KG1 (cell line): ENCODE data around the gene FOXO3.
"Not testable (repeated sequence)": the region's sequence is repeated elsewhere in the genome, so short reads cannot be mapped to it uniquely, and the experiment has no call there.

Experiments used
- DNase-seq: peaks from one replicate; lab custom pipeline; 2025; lab: John Stamatoyannopoulos, UW

Gene FOXO3

DNA sequence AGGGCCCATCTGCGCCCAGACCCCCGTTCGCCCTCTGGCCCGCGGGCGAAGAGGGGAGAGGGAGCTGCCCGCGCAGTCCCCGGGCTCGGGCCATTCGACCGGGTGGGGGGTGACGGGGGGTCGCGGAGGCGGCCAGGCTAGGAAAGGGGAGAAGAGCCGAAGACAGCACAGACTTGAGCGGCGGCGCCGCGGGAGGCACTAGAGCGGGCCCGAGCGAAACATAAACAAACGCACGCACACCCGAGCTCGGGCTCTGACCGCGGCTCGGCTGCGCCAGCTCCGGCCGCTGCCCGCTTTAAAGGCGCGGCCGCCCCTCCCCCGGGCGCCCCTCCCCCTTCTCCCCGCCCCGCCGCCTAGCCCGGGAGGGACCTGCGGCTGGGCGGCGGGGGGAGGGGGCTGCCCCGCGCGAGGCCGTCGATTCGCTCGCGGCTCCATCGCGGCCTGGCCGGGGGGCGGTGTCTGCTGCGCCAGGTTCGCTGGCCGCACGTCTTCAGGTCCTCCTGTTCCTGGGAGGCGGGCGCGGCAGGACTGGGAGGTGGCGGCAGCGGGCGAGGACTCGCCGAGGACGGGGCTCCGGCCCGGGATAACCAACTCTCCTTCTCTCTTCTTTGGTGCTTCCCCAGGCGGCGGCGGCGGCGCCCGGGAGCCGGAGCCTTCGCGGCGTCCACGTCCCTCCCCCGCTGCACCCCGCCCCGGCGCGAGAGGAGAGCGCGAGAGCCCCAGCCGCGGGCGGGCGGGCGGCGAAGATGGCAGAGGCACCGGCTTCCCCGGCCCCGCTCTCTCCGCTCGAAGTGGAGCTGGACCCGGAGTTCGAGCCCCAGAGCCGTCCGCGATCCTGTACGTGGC lies at the start of gene FOXO3:
TSS of gene FOXO3 (plus strand) at position 455 of the 846 bp plus-strand sequence. CDS start at position 747, 292 bp downstream.
- DNase-seq, result peak; percentile 27

DNA sequence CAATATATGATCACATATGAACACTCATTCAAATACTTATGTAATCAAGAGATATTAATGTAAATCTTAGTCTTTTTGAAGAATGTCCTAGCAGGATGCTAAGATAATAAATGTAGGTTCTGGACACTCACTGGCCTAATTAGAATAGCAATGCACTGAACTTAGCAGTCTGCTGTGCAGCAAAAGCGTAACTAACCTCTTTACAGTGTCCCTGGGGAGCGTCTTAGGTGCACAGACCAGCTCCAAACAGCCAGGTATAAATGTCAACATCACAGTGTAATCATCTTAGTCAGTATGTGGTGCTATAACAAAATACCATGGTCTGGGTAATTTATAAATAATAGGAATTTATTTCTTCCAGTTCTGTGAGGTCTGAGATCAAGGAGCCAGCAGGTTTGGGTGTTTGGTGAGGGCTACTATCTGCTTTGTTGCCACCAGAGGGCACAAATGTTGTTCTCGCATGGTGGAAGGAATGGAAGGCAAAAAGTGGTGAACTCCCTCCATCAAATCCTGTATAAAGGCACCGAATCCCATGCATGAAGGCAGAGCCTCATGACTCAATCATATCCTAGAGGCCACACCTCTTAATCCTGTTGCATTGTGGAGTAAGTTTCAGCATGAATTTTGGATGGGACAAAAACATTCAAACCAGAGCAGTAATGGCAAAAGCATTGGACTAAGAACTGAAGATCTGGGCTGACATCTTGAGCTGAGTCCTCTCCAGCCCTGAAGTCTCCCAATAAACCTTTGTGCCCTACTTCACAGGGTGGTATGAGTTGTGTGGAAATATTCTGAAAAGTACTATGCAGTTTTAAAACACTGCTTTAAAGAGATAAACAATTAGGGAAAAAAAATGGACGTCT lies 41.8 kb upstream of the FOXO3 start:
- DNase-seq, result no peak

- no peak for DNase-seq
Observed at GRCh38 chr6:108521616-108522107, 39.1 kb upstream of the FOXO3 start.

DNA sequence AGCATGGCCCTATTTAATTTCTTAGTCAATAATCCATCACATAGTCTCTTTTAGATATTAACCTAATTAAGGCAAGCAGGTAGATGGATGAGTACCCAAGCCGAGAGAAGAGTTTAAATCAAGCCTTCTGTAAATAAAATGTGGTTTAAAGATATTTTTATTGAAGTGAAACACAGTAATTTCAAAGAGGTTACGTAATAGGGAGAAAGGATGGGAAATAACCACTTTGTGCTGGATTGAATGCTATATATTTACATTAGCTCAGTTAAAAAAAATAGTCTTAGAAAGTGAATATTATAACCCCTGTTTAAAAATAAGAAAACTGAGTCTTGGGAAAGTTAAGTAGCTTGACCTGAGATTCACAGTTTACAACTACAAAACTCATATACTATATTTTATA lies 37.0 kb upstream of the FOXO3 start:
- no peak for DNase-seq

DNA sequence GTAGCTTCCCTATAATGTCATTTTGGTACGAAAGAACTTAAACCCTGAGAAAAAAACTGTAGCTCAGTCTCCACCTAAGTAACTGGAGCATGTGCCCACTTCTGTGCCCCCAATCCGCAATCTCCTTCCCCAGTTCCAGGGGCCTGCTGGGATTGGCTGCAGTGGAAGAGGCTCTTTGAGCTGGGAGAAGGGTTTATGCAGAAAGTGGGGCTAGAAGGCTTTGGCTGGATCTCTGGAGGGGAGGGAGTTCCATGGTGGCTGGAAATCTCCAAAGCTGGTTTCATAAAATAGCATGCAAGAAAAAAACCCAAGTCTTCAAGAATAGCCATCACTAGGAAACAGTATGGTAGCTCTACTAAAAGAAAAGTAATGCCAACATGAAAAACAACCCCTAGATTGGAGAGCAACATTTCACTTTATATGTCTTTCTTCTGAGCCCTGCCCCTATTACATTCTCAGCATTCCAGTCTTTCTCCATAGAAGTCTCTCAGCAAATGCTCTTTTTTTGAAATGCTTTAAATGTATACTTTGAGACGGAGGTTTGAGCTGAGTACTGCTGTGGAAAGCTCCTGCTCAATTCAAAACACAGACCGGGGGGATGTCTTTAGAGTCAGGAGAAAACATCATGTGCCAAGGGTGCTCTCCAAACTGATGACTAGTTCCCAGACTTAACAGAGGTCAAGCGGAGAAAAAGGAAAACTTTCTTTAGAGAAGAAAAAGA lies 36.0 kb upstream of the FOXO3 start:
- no peak for DNase-seq

DNA sequence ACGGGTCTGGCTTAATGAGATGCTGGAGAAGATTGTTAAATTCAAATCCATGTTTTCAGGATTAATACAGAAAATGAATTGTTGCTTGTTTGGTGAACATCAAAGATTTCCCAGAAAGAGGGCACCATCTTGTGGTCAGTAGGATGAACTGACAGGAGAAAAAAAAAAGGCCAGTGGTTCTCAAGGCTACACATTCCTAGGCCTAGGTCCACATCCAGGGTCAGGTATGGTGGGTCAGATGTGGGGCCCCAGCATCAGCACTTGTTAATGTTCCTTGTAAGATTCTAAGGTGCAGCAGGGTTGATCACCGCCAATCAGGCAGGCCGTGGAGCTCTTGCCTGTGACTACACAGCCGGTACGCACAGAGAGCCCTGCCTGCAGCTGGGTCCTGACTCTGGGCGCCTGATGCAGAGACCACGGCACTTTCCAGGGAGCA lies 34.0 kb upstream of the FOXO3 start:
- no peak for DNase-seq

DNA sequence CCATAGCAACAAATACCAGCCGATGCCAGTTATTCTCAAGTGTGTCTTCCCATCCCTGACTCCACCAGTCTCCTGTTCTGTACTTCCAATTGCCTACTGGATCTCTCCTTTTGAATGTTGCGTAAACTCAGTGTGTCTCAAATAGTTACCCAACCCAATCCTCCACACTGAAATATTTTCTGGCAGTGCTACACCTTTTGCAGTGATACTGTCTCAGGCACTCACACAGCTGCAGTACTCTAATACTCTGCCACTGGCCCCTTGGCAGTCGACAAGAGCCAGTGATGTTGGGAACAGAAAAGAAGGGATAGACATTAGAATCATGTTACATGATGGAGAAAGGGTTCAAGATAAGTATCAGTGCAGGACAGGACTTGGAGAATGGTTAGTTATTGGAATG lies 31.8 kb upstream of the FOXO3 start:
- DNase-seq, result no peak

DNA sequence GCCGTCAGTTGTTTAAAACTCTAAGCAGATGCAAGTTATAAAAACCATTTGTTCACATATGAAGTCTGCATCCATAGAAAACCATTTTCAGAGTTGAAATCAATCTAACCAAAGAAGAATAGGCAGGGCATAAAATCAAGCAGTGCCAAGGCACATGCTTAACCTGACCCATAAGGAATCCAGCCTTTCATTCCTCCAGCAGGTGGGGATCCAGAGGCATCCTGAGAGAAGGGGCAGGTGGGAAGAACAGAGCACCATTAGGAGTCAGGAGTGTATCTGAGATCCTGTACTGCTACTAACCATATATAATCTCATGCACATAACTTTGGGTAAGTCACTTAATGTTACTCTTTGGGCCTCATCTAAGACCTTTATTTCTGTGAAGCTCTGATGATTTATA lies 29.4 kb upstream of the FOXO3 start:
- no peak for DNase-seq

DNA sequence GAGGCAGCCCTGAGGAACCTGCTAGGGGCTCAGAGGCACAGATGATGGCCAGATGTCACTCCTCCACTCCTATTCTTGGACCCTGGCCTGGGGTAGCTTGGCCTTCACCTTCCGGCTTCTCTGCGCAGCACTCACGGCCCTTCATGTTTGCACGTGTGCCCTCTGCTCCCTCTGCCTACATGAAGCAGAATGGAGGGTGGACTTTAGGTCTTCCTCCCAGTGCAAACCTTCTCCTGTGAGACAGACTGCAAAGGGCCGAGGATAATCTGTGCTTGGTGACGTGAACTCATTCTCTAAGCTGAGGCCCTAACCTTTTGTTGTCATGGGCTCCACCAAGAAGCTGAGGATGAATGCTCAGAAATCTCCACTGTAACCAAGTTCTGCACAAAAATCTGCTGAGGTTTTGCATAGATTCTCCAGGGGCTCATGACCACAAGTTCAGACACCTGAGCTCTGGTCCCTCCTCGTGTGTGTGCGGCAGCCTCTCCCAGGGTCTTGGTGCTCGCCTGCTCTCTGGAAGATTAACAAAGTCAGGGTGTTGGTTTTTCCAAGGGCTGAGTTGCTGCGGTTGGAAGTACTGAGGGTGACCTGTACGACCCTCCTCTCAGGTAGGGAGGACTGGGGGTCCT lies 25.5 kb upstream of the FOXO3 start:
- no peak for DNase-seq

DNA sequence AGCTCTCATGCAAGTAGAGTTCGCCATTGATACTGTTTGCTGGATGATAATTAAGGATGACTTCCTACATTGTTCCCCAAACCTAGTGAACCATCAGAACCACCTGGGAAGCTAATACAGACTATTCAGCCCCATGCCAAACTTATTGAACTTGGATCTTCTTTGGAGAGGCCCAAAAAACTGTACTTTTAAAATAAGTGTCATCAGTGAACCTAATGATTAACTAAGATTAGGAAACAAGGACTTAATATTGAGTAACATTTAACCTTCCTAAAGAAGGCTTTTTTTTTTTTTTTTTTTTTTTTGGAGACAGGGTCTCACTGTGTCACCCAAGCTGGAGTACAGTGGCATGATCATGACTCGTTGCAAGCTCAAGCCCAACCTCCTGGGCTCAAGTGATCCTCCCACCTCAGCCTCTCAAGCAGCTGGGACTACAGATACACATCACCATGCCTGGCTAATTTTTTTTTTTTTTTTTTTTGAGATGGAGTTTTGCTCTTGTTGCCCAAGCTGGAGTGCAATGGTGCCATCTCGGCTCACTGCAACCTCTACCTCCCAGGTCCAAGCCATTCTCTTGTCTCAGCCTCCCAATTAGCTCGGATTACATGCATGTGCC lies 24.7 kb upstream of the FOXO3 start:
- not testable (repeated sequence) for DNase-seq

DNA sequence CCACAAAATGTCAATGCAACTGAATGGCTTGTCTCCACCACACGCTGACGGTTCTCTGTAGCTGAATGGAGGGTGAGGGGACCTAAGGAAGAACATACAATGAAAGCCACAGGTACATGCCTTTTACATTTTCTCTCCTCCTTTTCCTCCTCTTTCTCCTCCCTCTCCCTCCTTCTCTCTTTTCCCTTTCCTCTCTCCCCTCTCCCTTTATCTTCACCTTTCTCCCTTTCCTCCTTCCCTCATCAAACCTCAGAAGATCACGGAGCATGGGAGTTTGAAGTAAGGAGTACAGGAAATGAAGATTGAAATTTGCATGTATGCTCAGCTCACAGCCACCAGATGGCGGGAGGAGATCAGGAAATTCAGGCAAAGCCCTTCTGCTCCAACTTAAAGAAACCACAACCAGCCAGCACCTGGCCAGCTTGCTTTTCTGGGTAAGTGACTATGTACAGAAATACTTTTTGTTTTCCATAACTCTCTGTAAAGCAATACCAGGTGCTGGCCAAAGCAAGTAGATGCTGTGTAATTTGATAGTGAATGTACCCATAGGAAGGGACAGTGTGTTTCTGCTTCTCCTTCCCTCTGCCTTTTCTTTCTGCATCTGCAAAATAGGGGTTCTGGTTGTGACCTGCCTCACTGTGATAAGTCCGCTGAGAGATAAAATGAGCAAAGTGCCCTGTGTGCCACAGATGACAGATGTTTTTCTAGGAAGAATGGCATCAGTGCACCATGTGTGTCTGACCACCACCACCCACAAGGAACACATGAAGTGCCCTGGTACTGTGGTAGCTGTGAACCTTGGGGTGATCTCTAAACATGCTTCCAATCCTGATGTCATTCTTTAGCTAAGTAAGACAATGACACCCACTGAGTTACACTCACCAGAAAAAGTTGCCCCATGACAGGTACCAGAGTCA lies 18.6 kb upstream of the FOXO3 start:
- DNase-seq, result peak; percentile 47

DNA sequence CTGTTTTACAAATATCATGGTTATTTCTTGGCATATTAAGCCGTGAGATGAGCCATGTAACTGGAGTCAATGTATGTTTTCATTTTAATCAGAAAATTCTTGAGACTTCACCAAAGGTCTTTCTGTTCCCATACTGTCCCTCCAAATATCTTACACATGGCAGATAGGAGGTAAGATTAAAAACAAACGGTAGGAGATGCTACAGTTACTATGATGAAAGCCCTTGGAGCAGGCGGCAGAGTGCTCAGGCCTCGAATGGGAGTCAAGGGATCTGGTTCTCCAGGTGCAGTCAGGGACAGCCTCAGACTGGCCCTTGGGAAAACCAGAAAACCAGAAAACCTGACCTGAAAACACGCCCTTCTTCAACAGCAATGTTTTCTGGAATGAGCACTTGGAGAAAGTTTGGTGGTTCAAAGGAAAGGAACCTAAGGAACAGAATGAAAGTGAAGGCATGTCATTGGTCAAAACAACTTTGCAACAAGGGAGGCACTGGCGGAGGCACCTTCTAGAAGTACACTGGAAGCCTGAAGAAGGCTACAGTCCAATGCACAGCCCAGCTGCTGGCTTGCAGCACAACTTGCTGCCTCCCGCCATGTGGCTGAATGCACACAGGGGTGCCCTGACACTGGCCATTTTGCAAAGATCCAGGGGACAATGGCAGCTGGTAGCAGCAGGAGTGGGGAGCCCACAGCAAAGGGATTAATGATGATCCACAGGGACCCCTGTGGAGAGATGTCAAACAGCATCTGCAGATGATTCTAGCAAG lies 17.4 kb upstream of the FOXO3 start:
- no peak for DNase-seq

- no peak for DNase-seq
Observed at GRCh38 chr6:108544606-108545005, 16.1 kb upstream of the FOXO3 start.

DNA sequence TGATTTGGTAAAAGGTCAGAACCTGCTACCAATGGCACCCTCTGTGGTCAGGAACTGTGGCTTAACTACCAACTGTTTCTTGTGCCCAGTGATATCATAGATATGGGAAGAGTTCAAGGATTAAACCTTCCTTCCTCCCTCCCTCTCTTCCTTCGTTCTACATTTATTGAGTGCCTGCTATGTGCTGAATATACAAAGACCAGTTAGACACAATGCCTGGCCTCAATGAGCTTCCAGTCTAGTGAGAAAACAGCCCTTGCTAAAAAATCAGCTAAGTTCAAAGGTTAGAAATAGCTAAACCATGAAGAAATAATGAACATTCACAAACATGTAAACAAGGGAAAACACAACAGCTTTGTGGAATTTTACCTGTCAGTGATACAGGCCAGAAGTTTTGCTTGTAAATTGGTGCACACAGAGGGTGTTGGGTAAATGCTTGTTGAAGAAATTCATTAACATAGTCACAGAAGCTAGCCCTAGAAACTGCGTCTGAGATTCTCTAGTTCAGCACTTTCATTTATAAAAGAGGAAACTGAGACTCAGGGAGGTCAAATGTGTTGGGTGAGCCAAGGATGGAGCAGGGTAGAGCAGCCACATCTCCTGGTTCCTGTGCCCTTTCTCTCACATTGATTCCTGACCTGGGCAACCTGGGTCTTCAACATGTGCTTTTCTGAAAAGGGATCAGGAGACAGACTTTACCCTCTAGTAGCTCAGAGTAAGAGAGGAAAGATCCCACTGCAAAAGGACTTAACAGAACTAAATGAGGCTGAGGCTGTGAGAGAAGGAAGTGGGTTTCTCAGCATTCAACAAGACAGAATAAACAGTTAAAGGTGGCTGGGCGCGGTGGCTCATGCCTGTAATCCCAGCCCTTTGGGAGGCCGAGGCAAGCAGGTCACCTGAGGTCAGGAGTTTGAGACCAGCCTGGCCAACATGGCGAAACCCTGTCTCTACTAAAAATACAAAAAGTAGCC lies 14.4 kb upstream of the FOXO3 start:
- no peak for DNase-seq

GRCh38 chr6:108549241-108549640 lies 11.5 kb upstream of the FOXO3 start:
- DNase-seq, result no peak

GRCh38 chr6:108549741-108550140 lies 11.0 kb upstream of the FOXO3 start:
- DNase-seq, result no peak

GRCh38 chr6:108550256-108550655 lies 10.5 kb upstream of the FOXO3 start:
- no peak for DNase-seq

DNA sequence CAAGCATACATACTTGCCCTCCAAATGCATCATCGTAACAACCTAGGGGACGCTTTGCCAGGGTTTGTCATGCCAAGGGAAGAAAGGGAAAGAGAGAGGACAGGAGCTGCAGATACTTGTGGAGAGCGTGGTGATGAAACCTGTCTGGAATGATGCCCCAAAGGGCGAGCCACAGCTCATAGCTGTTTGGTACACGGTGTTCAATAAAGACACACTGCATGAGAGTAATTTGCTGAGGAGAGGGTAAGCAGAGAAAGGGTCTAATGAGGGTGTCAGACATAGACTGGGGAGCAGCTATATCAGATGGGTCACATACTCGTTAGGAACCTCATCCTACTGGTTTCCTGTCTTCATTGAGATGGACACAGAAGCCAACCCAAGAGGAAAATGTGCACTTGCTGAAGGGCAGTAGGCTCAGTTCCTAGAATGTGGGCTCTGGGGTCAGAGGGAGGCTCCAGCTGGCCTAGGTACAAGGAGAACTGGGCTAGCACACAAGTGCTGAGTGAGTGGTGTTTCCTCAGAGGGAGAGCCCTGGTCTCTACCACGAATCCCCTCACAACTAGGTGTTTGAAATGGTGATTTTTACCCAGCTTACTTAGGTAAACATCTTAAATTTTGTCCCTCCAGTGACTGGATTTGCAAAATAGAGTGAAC lies 5.2 kb upstream of the FOXO3 start:
- no peak for DNase-seq
